Measurements from ENCODE around the gene NFKBIZ.
"Not testable (repeated sequence)": the region's sequence is repeated elsewhere in the genome, so short reads cannot be mapped to it uniquely, and the experiment has no call there.

The NFKBIZ gene

GRCh38 chr3:101873619-101874018, 24.3 kb downstream of the NFKBIZ start:
- no peak for DNase-seq (ENCODE audit: low read depth, low spot score)

GRCh38 chr3:101876142-101876541, 26.8 kb downstream of the NFKBIZ start:
- DNase-seq (ENCODE audit: low read depth, low spot score) = no peak

- DNase-seq (ENCODE audit: low read depth, low spot score) = no peak
Measured at GRCh38 chr3:101878589-101878988, 29.3 kb downstream of the NFKBIZ start.

DNA sequence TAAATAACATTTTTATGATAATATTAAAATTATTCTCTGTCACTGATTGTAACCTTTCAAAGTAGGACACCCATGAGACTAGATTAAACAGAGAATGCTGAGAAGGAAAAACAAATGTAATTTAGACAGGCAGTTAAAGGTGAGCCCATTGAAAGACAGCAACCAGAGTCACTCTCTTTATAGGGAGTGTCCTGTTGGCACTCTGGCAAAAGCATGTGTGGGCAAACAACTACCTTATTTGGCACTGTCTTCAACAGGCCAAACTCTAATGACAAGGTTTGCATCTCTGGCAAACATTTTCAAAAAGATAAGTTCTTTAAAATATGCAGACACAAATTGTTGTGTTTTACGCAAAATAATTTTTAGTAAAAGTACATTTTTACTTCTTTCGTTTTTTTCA, 29.8 kb downstream of the NFKBIZ start:
- no peak for DNase-seq (ENCODE audit: low read depth, low spot score)

DNA sequence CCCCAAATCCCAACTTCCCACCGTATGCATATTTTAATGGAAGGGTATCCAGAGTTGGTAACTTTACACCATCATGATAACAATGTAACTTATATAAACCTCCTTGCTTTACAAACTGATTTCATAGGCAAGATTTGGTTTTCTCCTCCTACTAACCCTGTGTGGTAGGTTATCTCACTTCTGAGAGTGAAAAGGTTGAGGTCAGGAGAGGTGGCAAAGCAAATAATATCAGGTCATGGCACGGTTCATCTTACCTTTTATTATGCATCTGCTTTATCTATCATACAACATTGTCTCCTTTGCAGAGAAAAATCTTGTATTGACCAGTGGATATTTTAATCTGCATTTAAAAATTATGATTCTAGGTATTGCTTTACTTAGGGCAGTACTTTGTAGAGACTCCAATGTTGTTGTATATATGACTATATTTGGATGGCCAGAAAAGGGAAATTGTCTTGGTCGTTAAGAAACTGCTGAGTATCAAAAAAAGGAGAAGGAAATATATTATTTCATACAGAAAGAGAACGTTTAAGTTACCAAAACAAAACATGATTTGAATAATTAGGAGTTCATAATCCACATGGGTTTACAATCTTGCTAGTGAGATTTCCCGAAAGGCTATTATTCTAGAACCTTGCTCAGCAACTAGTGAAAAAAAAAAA, 30.4 kb downstream of the NFKBIZ start:
- no peak for DNase-seq (ENCODE audit: low read depth, low spot score)

- DNase-seq (ENCODE audit: low read depth, low spot score) = no peak
Measured at GRCh38 chr3:101884776-101885175, 35.5 kb downstream of the NFKBIZ start.

- DNase-seq (ENCODE audit: low read depth, low spot score) = not testable (repeated sequence)
Measured at GRCh38 chr3:101885584-101885983, 36.3 kb downstream of the NFKBIZ start.

DNA sequence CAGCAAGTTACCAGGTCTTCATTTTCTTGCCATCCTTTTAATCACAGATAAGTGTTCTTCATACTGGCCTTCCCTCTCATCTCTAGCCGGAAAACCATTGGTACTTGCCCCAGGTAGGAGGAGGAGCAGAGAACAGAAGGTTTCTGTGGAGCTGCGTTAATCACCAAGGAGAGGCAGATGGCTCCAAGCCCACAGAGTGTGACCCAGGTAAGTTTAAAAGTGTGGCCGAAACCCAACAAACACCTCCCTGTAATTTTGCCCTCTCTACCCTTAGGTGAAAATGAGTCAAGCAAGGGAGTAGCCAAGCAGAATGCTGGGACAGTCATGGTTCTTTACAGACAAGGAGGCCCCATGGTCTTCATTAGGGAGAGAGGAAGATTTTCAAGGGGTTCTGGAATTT, 37.3 kb downstream of the NFKBIZ start:
- no peak for DNase-seq (ENCODE audit: low read depth, low spot score)

GRCh38 chr3:101888653-101889052, 39.3 kb downstream of the NFKBIZ start:
- DNase-seq (ENCODE audit: low read depth, low spot score) = no peak

- DNase-seq (ENCODE audit: low read depth, low spot score) = no peak
Measured at GRCh38 chr3:101890716-101891115, 41.4 kb downstream of the NFKBIZ start.

DNA sequence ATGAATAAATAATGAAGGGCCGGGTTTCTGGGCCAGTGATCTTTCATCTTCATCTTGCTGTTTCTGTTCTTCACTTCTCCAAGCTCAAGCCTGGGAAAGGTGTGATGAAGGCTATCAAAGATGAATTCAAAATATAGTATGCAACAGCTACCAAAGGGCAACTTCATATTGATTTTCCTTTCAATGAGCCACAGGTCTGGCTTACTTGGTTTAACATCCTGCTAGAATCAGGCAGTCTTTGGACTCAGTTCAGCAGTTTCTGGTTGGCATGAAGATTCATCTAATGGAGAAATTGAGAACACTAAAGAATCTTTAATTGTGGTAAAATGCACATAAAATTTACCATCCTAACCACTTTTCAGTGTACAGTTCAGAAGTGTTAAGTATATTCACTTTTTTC, 43.3 kb downstream of the NFKBIZ start:
- no peak for DNase-seq (ENCODE audit: low read depth, low spot score)

DNA sequence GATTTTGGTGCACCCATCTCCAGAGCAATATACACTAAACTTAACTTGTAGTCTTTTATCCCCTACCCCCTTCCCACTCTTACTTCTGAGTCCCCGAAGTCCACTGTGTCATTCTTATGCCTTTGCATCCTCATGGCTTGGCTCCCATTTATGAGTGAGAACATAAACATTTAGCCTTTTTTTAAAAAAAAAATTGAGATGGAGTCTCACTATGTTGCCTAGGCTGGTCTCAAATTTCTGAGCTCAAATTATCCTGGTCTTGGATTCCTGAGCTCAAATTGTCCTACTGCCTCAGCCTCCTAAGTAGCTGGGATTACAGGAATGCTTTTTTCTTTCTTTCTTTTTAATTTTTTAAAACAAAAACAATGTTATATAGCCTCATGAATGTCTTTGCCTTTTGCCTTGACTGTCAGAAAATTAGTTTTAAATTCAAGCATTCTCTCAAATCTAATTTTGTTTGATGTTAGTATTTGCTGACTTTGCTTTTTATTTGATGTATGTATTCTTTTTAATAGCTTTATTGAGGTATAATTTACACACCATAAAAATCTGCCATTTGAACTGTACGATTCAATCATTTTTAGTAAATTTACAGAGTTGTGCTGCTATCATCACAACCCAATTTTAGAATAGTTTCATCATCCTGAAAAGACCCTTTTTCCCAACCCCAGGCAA, 46.9 kb downstream of the NFKBIZ start:
- no peak for DNase-seq (ENCODE audit: low read depth, low spot score)

DNA sequence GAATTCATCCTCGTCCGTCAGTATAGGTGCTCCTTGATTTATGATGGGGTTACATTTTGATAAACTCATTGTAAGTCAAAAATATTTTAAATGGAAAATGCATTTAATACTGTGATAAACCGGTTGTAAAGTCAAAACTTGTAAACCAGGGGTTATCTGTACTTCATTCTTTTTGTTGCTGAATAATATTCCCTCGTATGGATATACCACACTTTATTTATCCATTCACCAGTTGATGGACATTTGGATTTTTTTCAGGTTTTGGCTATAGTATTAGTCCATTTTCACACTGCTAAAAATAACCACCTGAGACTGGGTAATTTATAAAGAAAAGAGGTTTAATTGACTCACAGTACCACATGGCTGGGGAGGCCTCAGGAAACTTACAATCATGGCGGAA, 47.7 kb downstream of the NFKBIZ start:
- no peak for DNase-seq (ENCODE audit: low read depth, low spot score)

GRCh38 chr3:101898039-101898438, 48.7 kb downstream of the NFKBIZ start:
- DNase-seq (ENCODE audit: low read depth, low spot score) = no peak

DNA sequence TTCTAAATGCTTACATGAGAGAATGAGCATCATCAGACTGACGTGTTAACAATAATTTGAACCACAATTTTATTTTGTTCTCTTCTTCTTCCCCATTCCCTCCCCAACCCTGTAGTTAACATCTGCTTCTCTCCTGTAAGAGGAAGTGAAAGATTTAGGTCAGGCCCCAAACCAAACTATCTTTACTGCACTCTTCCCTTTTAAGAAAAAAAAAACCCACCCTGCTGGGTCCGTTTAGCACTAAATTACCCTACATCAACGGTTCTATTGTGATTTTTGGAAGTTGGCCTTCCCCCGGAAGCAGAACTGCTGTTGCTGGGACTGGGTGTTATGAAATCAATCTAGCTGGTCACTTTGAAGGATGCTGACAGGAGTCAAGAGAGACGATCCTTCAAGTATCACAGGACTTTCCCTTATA, 49.4 kb downstream of the NFKBIZ start:
- no peak for DNase-seq (ENCODE audit: low read depth, low spot score)

DNA sequence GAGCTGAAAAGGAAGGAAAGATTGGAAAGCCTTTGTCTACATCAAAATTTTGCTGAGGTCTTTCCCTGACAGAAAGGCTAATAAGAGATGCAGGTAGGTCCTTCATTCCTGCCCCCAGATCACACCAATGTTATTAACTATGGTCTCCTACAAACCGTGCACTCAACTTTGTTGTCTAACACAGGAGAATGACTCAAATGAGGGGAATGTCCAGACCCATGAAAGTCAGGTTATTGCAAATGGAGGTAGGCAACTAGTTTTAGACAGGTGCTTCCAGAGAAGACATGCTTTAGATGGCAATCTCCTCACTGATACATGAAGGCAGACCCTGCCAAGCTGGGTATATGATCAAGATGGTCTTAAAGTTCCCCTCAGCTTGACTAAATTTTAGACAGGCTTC, 51.0 kb downstream of the NFKBIZ start:
- DNase-seq (ENCODE audit: low read depth, low spot score) = no peak

- no peak for DNase-seq (ENCODE audit: low read depth, low spot score)
Measured at GRCh38 chr3:101900736-101901135, 51.4 kb downstream of the NFKBIZ start.

GRCh38 chr3:101902041-101902440, 52.7 kb downstream of the NFKBIZ start:
- DNase-seq (ENCODE audit: low read depth, low spot score) = no peak

GRCh38 chr3:101903451-101903871, 54.1 kb downstream of the NFKBIZ start:
- no peak for DNase-seq (ENCODE audit: low read depth, low spot score)

GRCh38 chr3:101905573-101905972, 56.3 kb downstream of the NFKBIZ start:
- not testable (repeated sequence) for DNase-seq (ENCODE audit: low read depth, low spot score)
